Activated CD4-positive, CD25-positive, alpha-beta regulatory T cell treated with anti-CD3 and anti-CD28 coated beads, Interleukin-2, amount 50 U/mL, for 24 hours (primary cell): ENCODE results near the gene ENO4.
A peak's percentile ranks its signal among the peaks of the same experiment; 100 is the strongest.

Experiments
- ATAC-seq, 2 donors: fragments of 150-1000 bp; cut with Tn5 transposase; one replicate each; pipeline ENCODE4 v1.10.0; 2021; ENCODE audit warnings: mild to moderate bottlenecking in 1 of 2, moderate library complexity in 1 of 2

ENO4 gene, protein sequence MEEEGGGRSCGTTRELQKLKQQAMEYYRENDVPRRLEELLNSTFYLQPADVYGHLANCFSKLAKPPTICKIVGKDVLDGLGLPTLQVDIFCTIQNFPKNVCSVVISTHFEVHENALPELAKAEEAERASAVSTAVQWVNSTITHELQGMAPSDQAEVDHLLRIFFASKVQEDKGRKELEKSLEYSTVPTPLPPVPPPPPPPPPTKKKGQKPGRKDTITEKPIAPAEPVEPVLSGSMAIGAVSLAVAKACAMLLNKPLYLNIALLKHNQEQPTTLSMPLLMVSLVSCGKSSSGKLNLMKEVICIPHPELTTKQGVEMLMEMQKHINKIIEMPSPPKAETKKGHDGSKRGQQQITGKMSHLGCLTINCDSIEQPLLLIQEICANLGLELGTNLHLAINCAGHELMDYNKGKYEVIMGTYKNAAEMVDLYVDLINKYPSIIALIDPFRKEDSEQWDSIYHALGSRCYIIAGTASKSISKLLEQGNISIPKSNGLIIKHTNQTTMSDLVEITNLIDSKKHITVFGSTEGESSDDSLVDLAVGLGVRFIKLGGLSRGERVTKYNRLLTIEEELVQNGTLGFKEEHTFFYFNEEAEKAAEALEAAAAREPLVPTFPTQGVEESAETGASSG

GRCh38 chr10:116849248-116850057, at the start of gene ENO4:
ENO4 (plus strand) TSS chr10:116849499; CDS start chr10:116849567, 68 bp downstream.
- ATAC-seq, result peak; percentile 39 to 49

DNA sequence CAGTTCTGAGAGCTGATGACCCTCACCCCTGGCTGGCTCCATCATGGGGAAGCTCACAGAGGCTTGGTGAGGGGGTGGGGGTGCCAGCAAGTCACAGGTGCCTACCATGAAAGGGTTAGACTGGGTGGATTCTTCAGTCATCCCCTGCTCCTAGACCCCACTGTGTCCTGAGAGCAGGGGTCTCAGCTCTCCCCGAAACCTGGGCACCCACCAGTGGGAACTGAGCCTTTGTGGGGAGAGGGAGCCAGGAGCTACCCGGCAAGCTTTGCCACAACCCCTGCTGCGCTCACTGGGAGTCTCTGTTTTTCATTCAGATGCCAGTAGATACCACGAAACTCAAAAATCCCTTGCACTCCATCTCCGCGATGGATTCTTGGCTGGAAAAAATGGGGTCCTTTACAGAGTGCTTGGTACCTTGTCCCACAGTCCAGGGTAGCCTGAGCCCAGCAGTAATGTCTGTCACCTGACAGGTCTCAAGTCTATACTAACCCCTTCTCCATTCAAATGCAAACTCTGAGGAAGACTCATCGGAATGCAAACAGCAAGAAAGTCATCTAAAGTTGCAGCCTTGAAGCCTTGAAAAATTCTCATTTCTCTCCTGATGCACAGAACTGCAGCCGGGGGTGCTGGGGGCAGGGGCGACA, 48.9 kb upstream of the ENO4 start:
- no peak for ATAC-seq

DNA sequence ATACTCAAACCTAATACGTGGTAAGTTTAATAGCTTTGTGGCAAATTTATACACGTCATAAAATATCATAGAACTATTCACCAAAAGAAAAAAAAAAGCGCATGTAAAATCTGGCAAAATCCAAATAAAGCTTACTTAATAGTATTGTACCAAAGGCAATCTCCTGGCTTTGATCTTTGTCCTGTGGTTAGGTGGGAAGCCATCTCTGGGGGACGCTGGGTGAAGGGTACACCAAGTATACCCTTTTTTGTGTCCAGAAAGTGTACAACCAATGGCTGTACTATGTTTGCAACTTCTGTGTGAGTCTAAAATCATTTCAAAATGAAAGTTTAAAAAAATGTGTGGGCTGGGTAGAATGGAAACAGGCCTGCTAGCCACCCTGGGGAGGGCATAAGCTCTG, 47.6 kb upstream of the ENO4 start:
- no peak for ATAC-seq

DNA sequence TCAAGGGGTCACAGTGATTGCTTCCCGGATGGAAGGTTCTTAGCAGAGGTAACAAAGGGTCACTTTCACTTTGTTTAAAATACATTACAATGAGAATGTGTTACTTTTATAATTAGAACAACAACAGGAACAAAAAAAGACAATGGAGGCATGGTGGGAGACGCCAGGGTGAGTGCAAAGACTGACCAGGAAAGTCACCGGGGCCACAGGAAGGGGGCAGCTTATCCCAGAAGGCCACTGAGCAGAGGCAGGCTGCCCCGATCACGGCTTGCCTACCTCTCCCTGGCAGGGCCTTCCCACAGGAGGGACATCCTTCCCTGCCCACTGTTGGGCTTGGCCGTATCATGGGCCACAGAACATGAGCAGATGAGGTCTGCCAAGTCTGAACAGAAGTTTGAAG, 46.8 kb upstream of the ENO4 start:
- no peak for ATAC-seq

- ATAC-seq, result no peak
These were observed 46.4 kb upstream of the ENO4 start for GRCh38 chr10:116802876-116803275.

GRCh38 chr10:116803451-116804249, 45.6 kb upstream of the ENO4 start:
- no peak for ATAC-seq

- ATAC-seq, result no peak
These were observed 40.6 kb upstream of the ENO4 start for GRCh38 chr10:116808706-116809105.

- no peak for ATAC-seq
These were observed 39.7 kb upstream of the ENO4 start for GRCh38 chr10:116809483-116810119.

GRCh38 chr10:116810120-116810500, 39.2 kb upstream of the ENO4 start:
- ATAC-seq, result no peak

DNA sequence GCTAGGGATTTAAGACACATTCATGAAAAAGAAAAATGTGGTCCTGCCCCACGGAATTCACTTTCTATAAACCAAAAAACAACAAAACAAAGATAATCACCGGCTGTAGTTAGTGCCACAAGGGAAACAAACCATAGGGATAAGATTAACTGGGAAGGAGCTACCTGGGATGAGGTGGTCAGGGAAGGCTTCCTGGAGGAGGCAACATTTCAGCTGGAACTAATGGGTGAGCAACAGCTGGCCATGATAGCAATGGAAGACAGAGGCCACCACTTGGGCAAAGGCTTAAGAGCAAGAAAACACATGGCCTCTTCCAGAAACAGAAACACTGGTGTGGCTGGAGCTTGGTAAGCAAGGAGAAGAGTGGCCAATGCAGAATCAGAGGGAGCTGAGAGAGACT, 38.4 kb upstream of the ENO4 start:
- ATAC-seq, result no peak

GRCh38 chr10:116811691-116812090, 37.6 kb upstream of the ENO4 start:
- ATAC-seq, result no peak

- no peak for ATAC-seq
These were observed 33.5 kb upstream of the ENO4 start for GRCh38 chr10:116815641-116816415.

DNA sequence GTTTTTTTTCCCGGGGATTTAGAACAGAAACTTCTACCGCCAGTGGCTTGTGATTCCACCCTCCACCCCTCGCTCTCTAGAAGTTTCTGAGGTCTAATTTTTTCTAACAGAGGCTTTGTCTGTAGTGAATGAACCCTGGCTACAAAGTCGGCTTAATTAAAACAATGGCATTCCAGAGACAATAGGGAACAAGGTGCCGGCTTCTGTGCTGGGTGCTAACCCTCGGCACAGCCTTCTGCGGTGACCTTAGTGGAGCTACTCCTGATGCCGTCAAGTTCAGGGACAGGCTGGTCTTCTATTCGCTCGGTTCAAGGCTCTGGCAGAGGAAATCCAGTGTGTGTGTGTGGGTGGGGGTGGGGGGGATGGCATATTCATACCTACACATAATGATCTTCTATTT, 32.1 kb upstream of the ENO4 start:
- ATAC-seq, result no peak

GRCh38 chr10:116817780-116818343, 31.4 kb upstream of the ENO4 start:
- no peak for ATAC-seq

DNA sequence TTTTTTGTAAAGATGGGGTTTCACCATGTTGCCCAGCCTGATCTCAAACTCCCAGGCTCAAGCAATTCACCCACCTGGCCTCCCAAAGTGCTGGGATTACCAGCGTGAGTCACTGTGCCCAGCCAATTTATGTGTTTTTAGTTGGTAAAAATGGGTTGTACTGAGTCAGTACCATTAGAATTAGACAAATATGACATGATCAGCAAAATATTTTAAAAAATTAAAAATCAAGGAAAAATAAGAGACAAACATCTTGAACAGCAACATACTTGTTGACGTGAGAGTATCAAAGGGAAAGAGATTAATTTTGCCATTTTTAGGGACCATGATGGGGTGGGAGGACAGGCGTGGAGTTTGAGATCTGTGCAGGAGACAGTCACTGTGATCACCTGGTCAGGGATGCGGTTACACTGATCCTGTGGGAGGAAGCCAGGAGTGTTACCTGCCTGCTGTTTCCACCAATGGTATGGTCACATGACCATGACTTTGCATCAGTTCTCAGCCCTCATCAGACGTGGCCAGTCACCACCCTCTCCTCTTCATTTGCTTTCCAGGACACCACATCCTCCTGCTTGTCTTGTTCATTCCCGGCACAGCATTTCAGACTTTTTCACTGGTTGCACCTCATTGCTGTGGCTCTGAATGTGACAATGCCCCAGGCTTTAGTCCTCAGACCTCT, 29.2 kb upstream of the ENO4 start:
- ATAC-seq, result no peak

DNA sequence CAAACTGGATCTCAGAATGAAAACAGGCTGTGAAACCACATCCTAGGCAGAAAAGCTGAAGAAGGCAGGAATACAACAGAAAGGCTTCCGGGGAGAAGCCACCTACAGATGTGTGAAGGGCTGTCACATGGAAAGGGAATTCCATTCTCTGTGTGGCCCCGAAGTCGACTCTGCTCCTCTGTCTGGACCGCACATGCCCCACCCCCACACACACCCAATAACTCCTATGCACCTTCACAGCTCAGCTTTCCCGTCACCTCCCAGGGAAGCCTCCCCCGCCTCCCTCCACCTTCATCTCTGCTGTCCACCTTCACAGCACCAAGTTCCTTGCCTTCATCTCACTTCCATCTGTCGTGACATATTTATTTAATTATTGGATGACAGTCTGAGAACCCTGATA, 23.4 kb upstream of the ENO4 start:
- no peak for ATAC-seq

DNA sequence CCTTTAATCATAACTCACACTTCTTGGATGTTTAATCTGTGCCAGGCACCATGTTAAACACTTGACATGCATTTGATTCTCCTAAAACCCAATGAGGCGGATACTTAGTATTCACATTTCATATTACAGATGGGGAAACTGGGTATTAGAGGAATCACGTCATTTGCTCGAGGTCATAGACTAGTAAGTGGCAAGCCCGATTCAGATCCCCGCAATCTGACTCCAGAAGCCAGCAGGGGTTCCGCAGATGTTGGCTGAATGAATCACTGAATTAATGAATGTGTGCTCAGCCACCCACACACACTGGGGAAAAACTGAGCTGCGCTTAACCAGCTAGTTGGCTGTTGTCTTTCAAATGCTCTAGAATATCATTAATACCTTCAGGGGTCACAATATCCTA, 22.5 kb upstream of the ENO4 start:
- no peak for ATAC-seq

DNA sequence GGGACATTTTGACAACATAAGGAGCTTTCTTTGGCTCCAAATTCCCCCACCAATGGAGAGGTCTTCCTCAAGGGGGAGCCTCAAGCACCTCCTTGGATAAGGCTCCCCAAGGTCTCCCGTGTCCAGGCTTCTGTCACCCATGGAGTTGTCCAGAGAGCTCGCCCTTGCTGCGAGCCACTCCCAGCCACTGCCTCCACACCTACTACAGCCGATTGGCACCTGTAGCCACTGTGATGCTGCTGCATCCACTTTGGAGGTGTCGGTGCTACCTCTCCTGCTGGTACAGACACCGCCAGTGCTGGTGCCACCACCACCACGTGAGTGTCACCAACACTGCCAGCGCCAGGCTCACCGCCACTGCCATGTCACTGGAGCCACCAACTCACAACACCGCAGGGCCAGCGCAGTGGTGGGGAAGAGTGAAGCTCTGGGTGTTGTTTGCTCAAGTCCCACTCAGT, 22.1 kb upstream of the ENO4 start:
- no peak for ATAC-seq

GRCh38 chr10:116828116-116828515, 21.2 kb upstream of the ENO4 start:
- no peak for ATAC-seq

GRCh38 chr10:116829711-116830110, 19.6 kb upstream of the ENO4 start:
- ATAC-seq, result no peak
